EL (cell line): ENCODE results near the gene CASTOR1.
A peak's percentile ranks its signal among the peaks of the same experiment; 100 is the strongest.

ENCODE experiments used
- DNase-seq: peaks from one replicate; pipeline ENCODE4 v3.0.0-alpha.2; 2016

CASTOR1 gene

DNA sequence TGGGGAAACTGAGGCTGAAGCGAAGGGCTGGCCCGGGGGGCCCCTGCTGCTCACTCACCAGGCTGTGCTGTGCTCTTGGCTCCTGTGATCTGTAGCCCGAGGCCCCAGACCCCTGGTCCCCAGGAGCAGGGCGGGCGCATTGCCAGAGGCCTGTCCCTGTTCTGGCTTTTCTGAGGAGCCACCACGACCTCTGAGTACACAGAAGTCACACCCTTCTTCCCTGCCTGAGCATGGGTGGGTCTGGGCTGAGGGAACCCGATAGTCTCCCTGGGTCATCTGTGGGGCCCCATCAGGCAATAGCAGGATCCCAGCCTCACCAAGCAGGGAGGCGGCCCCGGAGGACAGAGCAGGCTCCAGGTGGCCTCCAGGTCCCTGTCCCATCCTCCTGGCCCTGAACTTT, 5.1 kb downstream of the CASTOR1 start:
- no peak for DNase-seq

DNA sequence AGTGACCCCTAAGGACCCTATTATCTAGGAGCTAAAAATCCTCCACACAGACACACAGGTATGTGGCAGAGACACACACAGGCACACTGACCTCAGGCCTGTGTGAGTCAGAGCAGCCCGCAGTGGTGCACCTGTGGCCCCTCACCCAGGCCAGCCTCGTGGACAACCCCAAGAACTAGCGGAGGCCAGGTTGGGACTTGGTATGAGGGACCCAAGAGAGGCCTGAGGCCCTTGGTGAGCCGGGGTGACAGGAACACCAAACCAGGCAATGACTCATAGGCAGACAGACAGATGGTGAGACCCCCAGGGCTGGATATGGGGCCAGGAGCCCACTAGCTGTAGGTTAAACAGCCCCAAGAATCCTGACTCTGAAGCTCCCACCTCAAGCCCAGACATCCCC, 6.0 kb downstream of the CASTOR1 start:
- DNase-seq: no peak

DNA sequence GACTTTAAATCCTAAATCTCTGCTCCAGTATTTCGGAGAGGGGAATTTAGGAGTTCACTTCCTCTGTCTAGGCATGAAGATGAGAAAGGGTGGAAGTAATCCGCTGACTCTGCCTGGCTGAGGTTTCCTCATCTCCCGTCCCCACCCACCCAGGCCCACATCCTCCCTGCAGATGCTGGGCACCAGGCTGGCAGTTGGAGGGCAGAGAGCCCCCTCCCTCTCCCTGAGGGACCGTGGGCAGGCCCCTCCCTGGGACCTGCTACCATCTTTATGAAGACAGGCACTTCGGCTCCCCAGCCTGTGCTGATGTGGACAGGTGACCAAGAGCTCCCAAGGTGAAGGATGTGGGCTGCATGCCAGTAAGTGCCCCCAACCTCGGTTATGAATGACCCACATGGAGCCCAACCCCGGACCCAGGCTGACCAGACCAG, 6.7 kb downstream of the CASTOR1 start:
- no peak for DNase-seq

DNA sequence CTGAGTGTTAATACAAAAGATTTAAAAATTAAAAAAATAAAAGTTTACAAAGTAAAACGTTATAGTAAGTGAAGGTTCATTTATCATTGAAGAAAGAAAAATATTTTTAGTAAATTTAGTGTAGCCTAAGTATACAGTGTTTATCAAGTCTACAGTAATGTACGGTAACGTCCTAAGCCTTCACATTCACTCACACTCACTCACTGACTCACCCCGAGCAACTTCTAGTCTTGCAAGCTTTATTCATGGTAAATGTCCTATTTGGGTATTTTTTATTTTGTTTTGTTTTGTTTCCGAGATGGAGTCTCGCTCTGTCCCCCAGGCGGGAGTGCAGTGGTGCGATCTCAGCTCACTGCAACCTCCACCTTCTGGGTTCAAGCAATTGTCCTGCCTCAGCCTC, 8.8 kb downstream of the CASTOR1 start:
- no peak for DNase-seq

DNA sequence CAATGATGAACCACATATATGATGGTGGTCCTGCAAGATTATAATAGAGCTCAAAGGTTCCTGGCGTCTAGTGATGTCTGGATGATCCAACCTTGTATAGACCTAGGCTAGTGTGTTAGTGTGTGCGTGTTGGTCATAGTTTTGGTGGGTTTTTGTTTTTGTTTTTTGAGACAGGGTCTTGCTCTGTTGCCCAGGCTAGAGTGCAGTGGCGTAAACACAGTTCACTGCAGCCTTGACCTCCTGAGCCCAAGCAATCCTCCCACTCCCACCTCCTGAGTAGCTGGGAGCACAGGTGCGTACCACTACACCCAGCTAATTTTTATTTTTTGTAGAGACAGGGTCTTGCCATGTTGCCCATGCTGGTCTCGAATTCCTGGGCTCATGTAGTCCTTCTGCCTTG, 9.4 kb downstream of the CASTOR1 start:
- no peak for DNase-seq

DNA sequence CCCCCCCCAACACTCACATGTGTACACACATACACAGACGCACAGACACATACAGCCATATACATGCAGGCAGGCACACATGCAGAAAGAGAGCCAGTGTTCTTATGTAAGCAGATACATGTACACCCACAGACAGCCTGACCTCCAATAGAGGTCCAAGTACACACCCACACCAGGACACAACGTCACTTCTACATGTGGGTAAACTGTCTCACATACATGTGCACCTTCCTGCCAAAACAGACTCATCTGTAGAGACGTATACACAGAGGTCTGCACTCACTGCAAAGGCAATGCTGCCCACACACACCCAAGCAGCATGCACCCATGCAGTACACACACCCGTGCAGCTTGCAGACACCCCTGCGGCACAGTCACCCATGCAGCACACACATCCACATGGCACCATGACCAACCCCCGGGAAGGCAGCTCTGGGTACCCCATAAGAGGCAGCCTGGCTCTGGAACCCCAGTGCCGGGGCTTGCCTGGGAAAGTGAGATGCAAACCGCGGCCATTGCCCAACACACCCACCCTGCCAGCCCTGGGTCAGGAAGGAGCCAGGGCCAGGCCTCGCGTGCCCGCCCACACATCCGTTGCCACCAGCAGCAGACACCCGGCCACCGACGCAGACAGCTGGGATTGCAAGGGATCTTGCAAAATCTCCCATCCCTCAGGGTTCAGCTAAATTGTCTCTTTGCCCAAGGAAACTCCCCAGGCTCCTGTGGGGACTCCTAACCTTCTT, 10.1 kb downstream of the CASTOR1 start:
- no peak for DNase-seq

DNA sequence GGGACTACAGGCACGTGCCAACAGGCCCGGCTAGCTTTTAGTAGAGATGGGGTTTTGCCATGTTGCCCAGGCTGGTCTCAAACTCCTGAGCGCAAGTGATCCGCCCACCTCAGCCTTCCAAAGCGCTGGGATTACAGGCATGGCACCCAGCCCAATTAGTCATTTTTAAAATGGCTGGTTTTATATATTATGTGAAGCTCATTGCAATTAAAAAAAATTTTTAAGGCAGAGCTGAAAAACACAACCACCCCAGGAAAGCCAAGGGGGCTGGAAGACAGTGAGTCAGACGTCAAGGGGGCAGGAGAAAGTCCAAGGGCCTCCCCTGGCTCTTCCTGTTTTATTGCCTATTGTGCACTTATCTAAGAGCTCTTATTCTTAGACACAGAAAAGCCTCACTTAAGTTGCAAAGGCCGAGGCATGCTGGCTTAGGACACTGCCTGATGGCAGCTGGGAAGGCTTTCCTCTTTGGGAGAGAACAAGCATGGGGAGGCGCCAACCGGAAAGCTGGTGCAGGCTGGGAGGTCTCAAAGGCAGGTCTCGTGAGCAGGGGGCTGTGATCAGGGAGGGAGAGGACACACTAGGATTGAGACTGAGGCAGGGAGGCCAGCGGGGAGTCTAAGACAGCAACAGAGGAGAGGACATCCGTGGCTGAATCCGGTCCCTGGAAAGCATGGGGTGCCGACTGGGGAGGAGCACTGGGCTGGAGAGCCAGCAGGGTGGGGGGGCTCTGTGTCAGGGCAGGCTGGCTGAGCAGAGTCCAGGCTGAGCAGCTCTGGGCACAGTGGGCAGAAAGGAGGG, 11.6 kb downstream of the CASTOR1 start:
- DNase-seq: peak; percentile 85

DNA sequence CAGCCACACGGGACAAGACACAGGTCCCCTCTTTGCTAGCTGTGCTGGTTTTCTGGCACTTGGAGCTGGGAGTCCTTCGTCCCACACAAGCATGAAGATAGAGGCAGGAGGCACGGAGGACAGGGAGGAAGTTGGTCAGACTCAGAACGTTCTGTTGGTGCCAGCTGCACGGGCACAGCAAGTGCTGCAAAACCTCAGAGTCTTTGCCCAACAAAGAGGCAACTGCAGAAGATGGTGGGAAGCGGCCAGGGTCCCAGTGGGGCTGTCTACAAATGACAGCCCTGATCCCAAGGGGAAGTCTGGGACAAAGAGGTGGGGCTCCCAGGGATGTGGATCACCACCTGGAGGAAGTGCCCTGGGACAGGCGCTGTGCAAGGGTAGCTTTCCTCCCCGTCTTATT, 13.3 kb downstream of the CASTOR1 start:
- no peak for DNase-seq

DNA sequence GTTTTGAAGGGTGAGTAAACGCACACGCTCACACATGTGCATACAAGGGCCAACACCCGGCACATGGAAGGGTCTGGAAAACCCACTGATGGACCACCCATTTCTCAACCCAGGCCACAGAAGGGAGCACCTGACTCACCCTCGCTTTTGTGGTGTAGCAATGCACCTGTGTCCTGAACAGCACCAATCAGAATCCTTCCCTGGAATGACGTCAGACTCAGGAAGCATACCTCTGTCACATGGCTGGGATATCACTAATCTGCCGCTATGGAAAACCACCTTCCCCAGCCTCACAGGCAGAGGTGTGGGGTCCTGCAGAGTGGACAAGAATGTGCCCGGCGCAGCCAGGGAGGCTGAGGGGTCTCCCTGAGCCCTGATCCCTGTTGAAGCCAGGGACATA, 13.7 kb downstream of the CASTOR1 start:
- DNase-seq: no peak

DNA sequence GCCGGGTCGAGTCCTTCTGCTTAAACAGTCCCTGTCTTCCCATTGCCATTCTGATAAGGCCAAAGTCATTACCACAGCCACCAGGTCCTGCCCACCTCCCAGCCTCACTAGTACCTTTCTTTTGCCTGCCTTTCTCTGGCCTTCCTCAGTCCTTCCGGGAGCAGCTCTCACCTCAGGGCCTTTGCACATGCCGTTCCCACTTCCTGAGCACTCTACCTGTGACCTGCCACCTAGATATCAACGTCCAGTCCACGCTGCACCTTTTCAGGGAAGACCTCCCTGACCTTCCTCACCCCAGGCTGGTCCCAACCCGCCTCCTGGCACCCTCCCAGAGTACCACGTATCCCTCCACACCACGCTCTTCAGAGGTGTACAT, 14.9 kb downstream of the CASTOR1 start:
- DNase-seq: no peak

DNA sequence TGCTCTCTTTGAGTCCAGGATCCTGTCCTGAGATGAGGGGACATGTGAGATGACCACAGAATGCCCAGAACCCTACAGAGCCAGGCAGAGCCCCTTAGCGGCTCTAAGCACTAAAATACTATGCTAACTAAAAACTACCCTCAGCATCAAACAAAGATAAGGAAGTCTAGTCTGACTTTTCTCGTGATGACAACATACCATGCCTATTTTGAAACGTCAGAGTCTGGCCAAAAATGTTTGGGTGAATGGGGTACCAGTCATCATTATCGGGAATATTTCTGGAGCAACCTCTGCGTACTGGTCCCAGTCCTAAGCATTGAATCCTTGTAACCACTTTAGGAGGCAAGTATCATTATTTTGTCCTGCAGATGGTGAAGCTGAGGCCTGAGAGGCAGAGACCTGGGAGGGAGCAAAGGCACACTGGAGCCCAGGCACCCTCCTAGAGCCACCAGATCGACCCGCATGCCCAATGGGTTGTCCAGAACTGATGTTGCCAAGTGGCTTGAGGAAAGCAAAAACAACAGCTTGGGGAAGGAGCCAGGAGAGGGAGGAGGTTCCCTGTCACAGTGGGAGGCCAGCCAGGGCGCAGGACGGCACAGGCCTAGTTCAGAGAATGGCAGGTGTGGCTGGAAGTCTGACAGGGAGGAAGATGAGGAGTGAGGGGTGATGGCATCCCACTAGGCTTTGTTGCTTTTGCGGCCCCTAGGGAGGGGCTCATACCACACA, 15.4 kb downstream of the CASTOR1 start:
- no peak for DNase-seq

DNA sequence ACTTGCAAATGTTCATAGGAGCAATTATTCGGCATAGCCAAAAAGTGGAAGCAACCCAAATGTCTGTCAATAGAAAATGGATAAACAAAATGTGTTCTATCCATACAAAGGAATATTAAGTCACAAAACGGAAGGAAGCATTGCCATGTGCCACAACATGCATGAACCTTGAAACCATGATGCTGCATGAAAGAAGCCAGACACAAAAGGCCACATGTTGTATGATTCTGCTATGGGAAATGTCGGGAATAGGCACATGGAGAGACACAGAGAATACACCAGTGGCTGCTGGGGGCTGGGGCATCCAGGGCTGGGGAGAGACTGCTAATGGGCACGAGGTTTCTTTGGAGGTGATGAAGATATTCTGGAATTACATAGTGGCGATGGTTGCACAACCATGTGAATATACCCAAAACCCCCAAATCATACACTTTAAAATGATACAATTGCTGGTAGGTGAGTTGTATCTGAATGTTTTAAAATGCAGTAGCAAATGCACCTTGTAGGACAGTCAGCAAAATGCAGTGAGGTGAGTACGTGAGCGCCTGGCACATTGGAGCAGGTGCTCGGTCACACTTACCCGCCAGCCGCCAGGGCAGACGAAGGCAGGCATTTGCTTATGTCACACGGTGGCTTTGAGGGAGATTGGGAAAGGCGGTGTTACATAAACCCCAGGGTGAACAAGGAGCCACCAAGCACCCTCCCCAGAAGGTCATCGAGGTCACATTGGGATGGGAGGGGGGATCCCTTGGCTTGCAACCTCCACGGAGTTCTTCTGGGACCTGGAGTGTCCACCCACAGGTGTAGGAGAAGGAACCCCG, 16.3 kb downstream of the CASTOR1 start:
- no peak for DNase-seq

DNA sequence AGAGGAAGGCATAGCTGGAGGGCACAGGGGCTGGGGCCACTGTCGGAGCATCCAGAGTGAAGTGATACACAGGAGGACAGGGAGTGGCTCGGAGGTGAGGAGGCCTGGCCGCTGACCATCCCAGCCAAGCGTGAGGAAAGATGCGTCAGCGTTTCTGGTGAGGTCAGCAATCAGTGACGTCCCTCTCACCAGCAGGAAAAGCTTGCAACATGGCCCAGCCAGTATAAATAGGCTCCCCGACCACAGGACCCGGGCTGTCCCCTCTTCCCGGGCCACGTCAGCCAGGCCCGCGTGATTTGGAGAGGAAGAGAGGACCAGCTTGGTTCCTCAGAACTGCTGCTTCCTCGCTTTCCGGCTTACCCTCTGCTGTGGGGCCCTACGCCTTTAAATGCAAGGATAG, 18.5 kb downstream of the CASTOR1 start:
- peak; percentile 44 for DNase-seq

DNA sequence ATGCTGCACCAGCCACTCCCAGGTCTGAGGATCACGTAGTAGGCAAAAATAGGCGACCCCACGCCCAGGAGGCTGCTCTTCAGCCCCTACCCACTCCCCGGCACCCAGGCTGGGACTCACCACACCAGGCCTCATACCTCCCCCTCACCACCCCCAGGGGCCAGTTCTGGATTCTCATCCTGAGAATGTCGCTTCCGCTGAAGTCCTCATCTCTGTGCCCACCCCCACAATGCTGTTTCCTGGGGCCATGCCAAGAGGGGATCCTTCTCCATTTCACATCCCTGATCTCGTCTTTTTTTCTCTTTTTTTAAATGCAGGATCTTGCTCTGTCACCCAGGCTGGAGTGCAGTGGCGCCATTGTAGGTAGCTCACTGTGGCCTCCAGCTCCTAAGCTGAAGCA, 21.0 kb downstream of the CASTOR1 start:
- DNase-seq: no peak

DNA sequence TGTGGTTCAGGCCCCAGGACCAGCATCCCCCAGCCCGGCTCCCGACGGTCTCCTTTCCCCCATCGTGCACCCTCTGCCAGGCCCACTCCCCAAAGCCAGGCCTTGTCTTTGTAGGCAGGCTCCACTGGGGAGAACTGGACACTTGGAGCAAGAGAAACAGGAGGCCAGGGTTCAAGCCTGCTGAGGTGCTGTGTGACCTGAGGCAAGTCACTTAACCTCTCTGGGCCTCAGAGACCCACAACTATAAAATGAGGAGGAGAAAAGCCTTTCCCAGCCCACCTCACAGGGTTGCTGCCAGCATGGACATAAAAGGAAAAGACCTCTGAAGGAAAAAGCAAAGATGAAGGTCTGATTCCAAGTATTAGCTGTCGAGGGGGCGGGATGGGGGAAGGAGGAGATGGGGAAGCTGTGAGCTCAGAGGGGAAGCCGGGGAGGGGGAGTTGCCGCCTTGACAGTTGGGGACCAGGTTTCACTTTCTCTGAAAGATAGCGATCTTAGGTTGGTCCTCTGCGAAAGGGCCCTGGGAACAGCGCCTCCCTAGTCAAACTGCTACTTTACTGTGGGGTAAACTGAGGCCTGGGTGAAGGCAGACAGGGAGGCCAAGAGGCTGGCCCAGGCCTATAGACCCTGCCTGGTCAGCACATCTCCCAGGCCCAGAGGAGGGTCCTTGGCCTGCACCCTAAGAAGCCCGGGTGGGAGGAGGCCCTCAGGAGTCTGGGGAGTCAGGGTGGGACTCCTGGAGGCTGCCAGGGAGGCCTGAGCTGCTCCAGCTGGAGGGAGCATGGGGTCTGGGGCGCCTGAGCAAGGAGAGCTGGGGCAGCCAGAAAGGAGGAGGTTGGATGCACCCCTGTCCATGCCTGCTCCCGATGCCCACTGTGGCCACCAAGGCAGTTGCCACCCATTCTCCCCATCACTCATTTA, 21.7 kb downstream of the CASTOR1 start:
- DNase-seq: no peak

DNA sequence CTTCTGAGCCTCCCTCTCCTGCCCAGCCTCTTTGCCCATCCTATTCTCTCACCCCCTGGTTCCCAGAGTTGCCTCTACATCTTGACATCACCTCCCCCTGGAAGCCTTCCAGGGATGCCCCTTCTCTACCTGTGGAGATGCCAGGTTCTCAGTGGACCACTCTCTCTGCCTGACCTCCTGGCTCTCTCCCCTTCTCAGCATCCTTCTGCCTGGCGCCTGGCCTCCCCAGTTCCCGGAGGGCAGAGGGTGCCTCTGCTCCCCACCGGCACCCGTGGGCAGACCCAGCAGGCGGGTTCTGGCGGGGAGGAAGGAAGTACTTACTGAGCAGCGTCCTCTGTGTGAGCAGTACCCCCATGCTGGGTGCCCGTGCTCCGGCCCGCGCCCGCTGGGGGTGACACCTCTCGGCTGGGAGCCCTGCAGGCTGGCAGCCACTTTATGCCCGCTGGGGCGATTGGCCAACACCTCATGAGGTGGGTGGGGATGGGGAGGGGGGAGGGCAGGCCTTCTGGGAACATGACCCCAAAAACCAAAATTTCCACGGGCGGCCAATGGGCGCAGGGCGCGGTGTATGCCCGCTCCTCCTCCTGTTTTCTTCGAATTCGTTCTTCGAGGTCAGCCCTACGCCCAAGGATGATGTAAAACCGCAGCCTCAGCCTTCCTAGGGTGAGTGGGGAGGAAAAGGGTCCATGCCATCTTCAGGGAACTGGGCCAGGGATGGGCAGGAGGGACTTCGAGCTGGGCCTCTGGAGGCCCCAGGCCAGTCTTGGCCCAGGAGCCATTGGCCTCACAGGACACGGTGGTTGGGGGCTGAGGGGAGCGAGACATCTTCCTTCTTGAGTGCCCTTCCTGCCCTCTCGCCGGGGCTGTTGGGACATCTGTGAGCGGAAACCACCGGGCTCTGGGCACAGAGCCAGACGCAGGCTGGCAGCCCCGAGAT, 22.6 kb downstream of the CASTOR1 start, which contains the start of gene OSM:
TSS of gene OSM (minus strand) at position 407 of the 937 bp plus-strand sequence. CDS start at position 355, 52 bp downstream.
- no peak for DNase-seq

DNA sequence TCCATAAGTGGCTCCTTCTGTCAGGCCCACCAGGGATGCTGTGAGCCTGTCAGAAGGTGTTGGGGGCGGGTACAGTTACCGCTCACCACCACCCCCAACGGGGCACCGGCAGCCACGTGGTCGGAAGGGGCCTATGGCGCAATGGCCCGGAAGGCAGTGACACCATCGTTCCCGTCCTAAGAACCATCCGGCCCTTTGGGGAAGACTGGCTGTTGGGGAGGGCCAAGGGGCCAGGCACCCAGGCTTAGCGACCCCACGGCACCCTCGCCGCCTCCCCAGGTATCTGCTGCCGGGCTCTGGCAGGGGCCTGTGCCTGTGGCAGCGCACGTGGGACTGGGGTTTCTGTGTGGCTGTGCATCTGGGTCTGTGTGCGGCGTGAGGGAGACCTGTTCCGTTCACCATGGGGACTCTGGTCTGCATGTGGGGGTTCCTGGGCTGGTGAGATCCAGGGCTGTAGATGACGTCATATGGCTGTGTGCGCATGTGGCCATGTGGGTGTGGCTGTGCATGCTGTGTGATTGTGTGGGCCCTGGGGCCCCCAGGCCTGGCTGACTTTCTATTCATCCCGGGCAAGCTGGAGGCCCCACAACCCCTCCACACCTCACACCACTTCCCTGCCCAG, 23.4 kb downstream of the CASTOR1 start:
- no peak for DNase-seq

DNA sequence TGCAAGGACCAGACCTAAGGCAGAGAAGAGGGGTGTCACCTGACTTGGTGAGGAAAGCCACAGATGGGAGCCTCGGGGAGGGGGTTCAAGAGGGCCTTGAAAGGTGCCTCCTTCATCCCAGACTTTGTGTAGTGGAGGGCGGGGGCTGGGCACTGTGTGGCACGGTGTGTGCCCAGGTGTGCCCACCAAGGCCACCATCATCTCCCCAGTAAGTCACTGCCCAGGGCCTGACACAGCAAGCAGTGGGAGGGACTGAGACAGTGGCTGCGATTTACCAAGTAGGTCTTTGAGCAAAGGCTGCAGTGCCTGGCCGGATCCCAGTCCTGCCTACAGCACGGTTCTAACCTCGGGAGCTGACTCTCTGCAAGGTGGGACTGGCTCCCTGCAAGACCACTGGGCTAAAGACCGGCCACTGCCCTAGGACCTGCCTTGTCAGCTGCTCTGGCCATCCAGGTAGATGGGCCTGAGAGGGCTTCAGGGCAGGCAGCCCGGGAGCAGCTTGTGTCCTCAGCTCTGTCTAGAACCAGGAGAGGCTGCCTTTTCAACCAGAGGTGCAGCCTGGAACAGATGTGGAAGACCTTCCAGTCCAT, 24.1 kb downstream of the CASTOR1 start:
- no peak for DNase-seq

DNA sequence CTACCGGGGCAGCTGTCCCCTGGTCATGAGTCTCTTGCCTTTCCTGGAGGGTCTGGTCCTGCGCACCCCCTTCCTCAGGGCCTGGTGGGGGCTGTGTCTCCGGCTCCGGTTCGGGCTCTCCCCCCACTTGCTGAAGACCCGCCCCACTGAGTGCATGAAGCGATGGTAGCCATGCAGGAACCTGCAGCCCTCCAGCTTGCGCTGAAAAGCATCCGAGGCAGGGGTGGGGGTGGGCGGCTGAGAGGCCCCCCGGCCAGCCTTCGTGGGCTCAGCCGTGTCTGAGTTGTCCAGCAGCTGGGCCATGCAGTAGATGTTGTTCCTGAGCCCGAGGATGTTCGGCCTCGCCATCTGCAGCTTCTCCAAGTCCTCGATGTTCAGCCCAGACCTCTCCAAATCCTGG, 25.4 kb downstream of the CASTOR1 start:
- DNase-seq: no peak
